Measurements from ENCODE around the gene SORCS3.

- TF ChIP-seq RAD21 (IDR thresholded peaks at IDR 0.05) = no peak
- TF ChIP-seq CTCF (IDR thresholded peaks at IDR 0.05; ENCODE audit: low read depth, low read length, missing input control) = no peak
- TF ChIP-seq TAF1 (conservative IDR thresholded peaks at IDR 0.05) = no peak
- no peak for TF ChIP-seq ZBTB33 (IDR thresholded peaks at IDR 0.05)
- TF ChIP-seq, protein P1, sequence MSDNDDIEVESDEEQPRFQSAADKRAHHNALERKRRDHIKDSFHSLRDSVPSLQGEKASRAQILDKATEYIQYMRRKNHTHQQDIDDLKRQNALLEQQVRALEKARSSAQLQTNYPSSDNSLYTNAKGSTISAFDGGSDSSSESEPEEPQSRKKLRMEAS (IDR thresholded peaks at IDR 0.05) = no peak
- TF ChIP-seq YY1 (IDR thresholded peaks at IDR 0.05) = no peak
- TF ChIP-seq, protein P2, sequence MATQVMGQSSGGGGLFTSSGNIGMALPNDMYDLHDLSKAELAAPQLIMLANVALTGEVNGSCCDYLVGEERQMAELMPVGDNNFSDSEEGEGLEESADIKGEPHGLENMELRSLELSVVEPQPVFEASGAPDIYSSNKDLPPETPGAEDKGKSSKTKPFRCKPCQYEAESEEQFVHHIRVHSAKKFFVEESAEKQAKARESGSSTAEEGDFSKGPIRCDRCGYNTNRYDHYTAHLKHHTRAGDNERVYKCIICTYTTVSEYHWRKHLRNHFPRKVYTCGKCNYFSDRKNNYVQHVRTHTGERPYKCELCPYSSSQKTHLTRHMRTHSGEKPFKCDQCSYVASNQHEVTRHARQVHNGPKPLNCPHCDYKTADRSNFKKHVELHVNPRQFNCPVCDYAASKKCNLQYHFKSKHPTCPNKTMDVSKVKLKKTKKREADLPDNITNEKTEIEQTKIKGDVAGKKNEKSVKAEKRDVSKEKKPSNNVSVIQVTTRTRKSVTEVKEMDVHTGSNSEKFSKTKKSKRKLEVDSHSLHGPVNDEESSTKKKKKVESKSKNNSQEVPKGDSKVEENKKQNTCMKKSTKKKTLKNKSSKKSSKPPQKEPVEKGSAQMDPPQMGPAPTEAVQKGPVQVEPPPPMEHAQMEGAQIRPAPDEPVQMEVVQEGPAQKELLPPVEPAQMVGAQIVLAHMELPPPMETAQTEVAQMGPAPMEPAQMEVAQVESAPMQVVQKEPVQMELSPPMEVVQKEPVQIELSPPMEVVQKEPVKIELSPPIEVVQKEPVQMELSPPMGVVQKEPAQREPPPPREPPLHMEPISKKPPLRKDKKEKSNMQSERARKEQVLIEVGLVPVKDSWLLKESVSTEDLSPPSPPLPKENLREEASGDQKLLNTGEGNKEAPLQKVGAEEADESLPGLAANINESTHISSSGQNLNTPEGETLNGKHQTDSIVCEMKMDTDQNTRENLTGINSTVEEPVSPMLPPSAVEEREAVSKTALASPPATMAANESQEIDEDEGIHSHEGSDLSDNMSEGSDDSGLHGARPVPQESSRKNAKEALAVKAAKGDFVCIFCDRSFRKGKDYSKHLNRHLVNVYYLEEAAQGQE (IDR thresholded peaks at IDR 0.05) = no peak
- no peak for TF ChIP-seq FOXA2 (IDR thresholded peaks at IDR 0.05)
- TF ChIP-seq JUND (IDR thresholded peaks at IDR 0.05) = no peak
- TF ChIP-seq GABPA (IDR thresholded peaks at IDR 0.05 in 1 of 2, conservative IDR thresholded peaks at IDR 0.05 in 1 of 2) = no peak
- TF ChIP-seq EGR1 (IDR thresholded peaks at IDR 0.05; ENCODE audit: low read depth in 2 of 2) = no peak
- no peak for TF ChIP-seq SP1 (IDR thresholded peaks at IDR 0.05)
- TF ChIP-seq RXRA (IDR thresholded peaks at IDR 0.05) = no peak
Observed at GRCh38 chr10:104791471-104791870, 150.4 kb downstream of the SORCS3 start.
